HepG2 (cell line): ENCODE measurements around the gene FAT1. TPM values are rescaled to one million over a fixed set of nuclear protein-coding genes. Genes with fewer than 3 reads are reported as not detected.

Source experiments
- ATAC-seq: fragments of 200-7000 bp; cut with Tn5 transposase; 3 replicates; pipeline ENCODE4 v1.9.1; 2020; ENCODE audit warnings: mild to moderate bottlenecking, moderate library complexity
- BruUV-seq: library from RNA; stranded (reverse); fragments of 400-500 nt; replicated peaks from 2 replicates; lab custom pipeline; 2021; lab: Mats Ljungman, UMichigan
- CTCF ChIA-PET: fragments of 300-600 bp; formaldehyde crosslinking; extraction: SDS; loops from one replicate; lab custom pipeline; 2021; ENCODE audit warnings: low total read pairs, inconsistent platforms, low intra/inter-chr PET ratio; lab: Yijun Ruan, JAX
- POLR2A ChIA-PET: fragments of 350-600 bp; sonication (Branson Sonifier 250); formaldehyde crosslinking; loops from one replicate; lab custom pipeline; 2020; ENCODE audit warnings: antibody characterized with exemption, inconsistent platforms; lab: Yijun Ruan, JAX
- DNase-seq: peaks from one replicate; pipeline ENCODE4 v3.0.0-alpha.2; 2015; ENCODE audit warnings: low spot score
- FAIRE-seq: peaks from 3 replicates; lab custom pipeline; 2011; peaks lifted over from hg19 to GRCh38; lab: Jason Lieb, UNC
- H2AFZ ChIP-seq: one replicate; pipeline ENCODE4 v1.6.1; 2011; ENCODE audit warnings: low read length, inconsistent platforms
- H3K27ac ChIP-seq: fragments of 300-600 bp; 3 replicates; pipeline ENCODE4 v1.8.0; 2011; ENCODE audit warnings: mixed run types, mild to moderate bottlenecking, mixed read lengths, low read length, inconsistent platforms; ENCODE audit not compliant: insufficient read depth; ENCODE audit errors: extremely low read length
- H3K27me3 ChIP-seq, 2 experiments: fragments of 200-600 bp in 1 of 2; 2 replicates in 1 of 2; 3 replicates in 1 of 2; pipeline versions ENCODE4 v1.6.0 to v1.8.0; 2011; ENCODE audit warnings: low read length in 2 of 2, mild to moderate bottlenecking in 2 of 2, moderate library complexity in 2 of 2, inconsistent platforms in 1 of 2; ENCODE audit not compliant: insufficient read depth in 2 of 2, control insufficient read depth in 1 of 2
- H3K36me3 ChIP-seq, 2 experiments: fragments of 200-600 bp in 1 of 2; replicated peaks in 1 of 2; 2 replicates in 1 of 2; 3 replicates in 1 of 2; pipeline versions ENCODE4 v1.5.1 to v1.8.0; 2011; ENCODE audit warnings: low read length in 2 of 2, inconsistent platforms in 1 of 2; ENCODE audit not compliant: insufficient read depth in 2 of 2, control insufficient read depth in 1 of 2
- H3K4me1 ChIP-seq: 2 replicates; pipeline ENCODE4 v1.5.1; 2012; ENCODE audit warnings: low read length, inconsistent platforms; ENCODE audit not compliant: insufficient read depth
- H3K4me2 ChIP-seq: 2 replicates; pipeline ENCODE4 v1.6.0; 2011; ENCODE audit warnings: low read depth, low read length, inconsistent platforms
- H3K4me3 ChIP-seq, 3 experiments: fragments of 200-600 bp in 1 of 3; sonication (generic), shearing (Covaris generic) in 1 of 3; replicated peaks in 1 of 3; 2 replicates each; pipeline ENCODE4 v1.5.1; 2011 to 2016; ENCODE audit warnings: low read length in 3 of 3, inconsistent platforms in 2 of 3, low read depth in 2 of 3, mild to moderate bottlenecking in 2 of 3, control low read depth in 1 of 3, mixed read lengths in 1 of 3; ENCODE audit not compliant: insufficient read depth in 1 of 3
- H3K79me2 ChIP-seq: one replicate; pipeline ENCODE4 v1.6.1; 2011; ENCODE audit warnings: low read length, inconsistent platforms; ENCODE audit not compliant: insufficient read depth
- H3K9ac ChIP-seq: 2 replicates; pipeline ENCODE4 v1.6.0; 2011; ENCODE audit warnings: mild to moderate bottlenecking, low read depth, low read length, inconsistent platforms; ENCODE audit not compliant: insufficient read depth
- H3K9me3 ChIP-seq: 2 replicates; pipeline ENCODE4 v1.5.1; 2012; ENCODE audit warnings: mild to moderate bottlenecking, low read length
- H4K20me1 ChIP-seq: 2 replicates; pipeline ENCODE4 v1.6.0; 2011; ENCODE audit warnings: inconsistent platforms, mild to moderate bottlenecking, low read length, moderate library complexity; ENCODE audit not compliant: insufficient read depth
- AFF4 ChIP-seq: sonication (generic); formaldehyde crosslinking; IDR thresholded peaks from 2 replicates; pipeline ENCODE4 v1.4.0; 2020; ENCODE audit warnings: missing genetic modification reagents
- ASH2L ChIP-seq: fragments of 300-600, 200-600 bp; sonication (generic); IDR thresholded peaks from 2 replicates; pipeline ENCODE4 v1.7.0; 2017; ENCODE audit warnings: low read depth, mild to moderate bottlenecking, moderate library complexity, mixed read lengths, low read length; ENCODE audit not compliant: insufficient read length
- CBX1 ChIP-seq: IDR thresholded peaks from one replicate; pipeline ENCODE4 v1.6.1; 2016; ENCODE audit warnings: antibody characterized with exemption, low read depth
- E2F1 ChIP-seq: sonication (generic); formaldehyde crosslinking; IDR thresholded peaks from 2 replicates; pipeline ENCODE4 v1.5.0; 2020; ENCODE audit warnings: missing genetic modification reagents
- FOXK2 ChIP-seq: fragments of 450-650 bp; IDR thresholded peaks from 2 replicates; pipeline ENCODE4 v1.6.1; 2016
- HDAC2 ChIP-seq: sonication (generic); formaldehyde crosslinking; IDR thresholded peaks from 2 replicates; pipeline ENCODE4 v1.4.0; 2020; ENCODE audit warnings: missing genetic modification reagents
- KDM2A ChIP-seq: sonication (generic); formaldehyde crosslinking; IDR thresholded peaks from 2 replicates; pipeline ENCODE4 v1.4.0; 2020; ENCODE audit warnings: low read depth, missing genetic modification reagents, borderline replicate concordance
- PRDM15 ChIP-seq: sonication (generic); formaldehyde crosslinking; IDR thresholded peaks from 2 replicates; pipeline ENCODE4 v1.4.0; 2020; ENCODE audit warnings: missing genetic modification reagents
- SALL2 ChIP-seq: sonication (generic); formaldehyde crosslinking; IDR thresholded peaks from 2 replicates; pipeline ENCODE4 v1.8.1; 2023; ENCODE audit warnings: mild to moderate bottlenecking, missing genetic modification reagents, inconsistent platforms
- TAF15 ChIP-seq: fragments of 200-400 bp; formaldehyde crosslinking; IDR thresholded peaks from one replicate; pipeline ENCODE4 v1.6.1; 2018; ENCODE audit warnings: mild to moderate bottlenecking, low read depth, low read length; ENCODE audit not compliant: poor library complexity, severe bottlenecking
- ZMAT5 ChIP-seq: sonication (generic); formaldehyde crosslinking; IDR thresholded peaks from 2 replicates; pipeline ENCODE4 v1.5.0; 2020; ENCODE audit warnings: mild to moderate bottlenecking, low read depth, missing genetic modification reagents, borderline replicate concordance
- ZNF550 ChIP-seq: sonication (generic); formaldehyde crosslinking; IDR thresholded peaks from 2 replicates; pipeline ENCODE4 v1.4.0; 2020; ENCODE audit warnings: mild to moderate bottlenecking, missing genetic modification reagents, borderline replicate concordance
- WGBS: methylation state at CpG from one replicate; pipeline ENCODE4 v1.1.6; 2017; ENCODE audit warnings: low lambda C conversion rate; 5-methylcytosine and 5-hydroxymethylcytosine counted together
- in situ Hi-C: cut with HindIII; loops from 2 replicates; pipeline ENCODE4 v1.10.0; 2017; ENCODE audit warnings: low pct_unique_long_range_greater_than_20kb; ENCODE audit not compliant: extremely low pct_ligation_motif_present
- intact Hi-C: fragments of 100-400 bp; cut with micrococcal nuclease; formaldehyde crosslinking; loops from one replicate; pipeline ENCODE4 v1.10.0; 2022; ENCODE audit not compliant: unreplicated experiment
- polyA plus RNA-seq, 8 experiments: library from polyadenylated mRNA; depleted of rRNA in 3 of 8; stranded (reverse) in 7 of 8; unstranded in 1 of 8; fragments of >200 nt; fragmentation: Illumina TruSeq in 4 of 8; extraction: Trizol in 4 of 8; gene quantifications; 2 replicates each; pipeline versions ENCODE4 v1.2.1 to v1.2.3, GENCODE V29; 2011 to 2016; ENCODE audit warnings: low read depth in 4 of 8, missing spikeins in 1 of 8, mixed read lengths in 1 of 8; ENCODE audit not compliant: insufficient read depth in 1 of 8
- total RNA-seq, 5 experiments: library from RNA; depleted of rRNA; stranded (reverse); fragments of >200 nt; fragmentation: Illumina TruSeq; extraction: Trizol; gene quantifications; 2 replicates each; pipeline ENCODE4 v1.2.3, GENCODE V29; 2016; ENCODE audit warnings: low read depth in 1 of 5

The FAT1 gene
- total and polyA plus RNA-seq, 2 of the 13 experiments (the other 11 are each of a cell fraction or from before 2014, with no cell fraction given), result 185 to 216 TPM

- ATAC-seq, result no peak
- ChIA-PET CTCF (no interaction called here), POLR2A (no interaction called here)
- Histone ChIP-seq H3K27ac (no peak overlapping the region), H3K79me2 (no peaks in the 10 kb centered on the region), H3K4me2 (no peak overlapping the region), H3K27me3 (no peaks in the 10 kb centered on the region), H3K4me1 (peaks cover 64% of the 10 kb centered on the region), H4K20me1 (no peaks in the 10 kb centered on the region), H3K9ac (no peak overlapping the region), H3K9me3 (no peaks in the 10 kb centered on the region), H3K36me3 (no peaks in the 10 kb centered on the region), H2AFZ (no peak overlapping the region), H3K4me3 (no peak overlapping the region)
- intact Hi-C loops, result loop anchor here (5.0 kb wide), 2 partner anchors 40 to 80 kb away; no protein-coding TSS in a partner anchor
- FAIRE-seq, result no peak
- WGBS, result 89% methylated on average over 4 of the region's 4 CpGs
- BruUV-seq, result no TSS peak
- DNase-seq, result no peak
- TF ChIP-seq E2F1 (CRISPR knock-in tag) (no peak), CBX1 (no peak), HDAC2 (CRISPR knock-in tag) (no peak), SALL2 (no peak), FOXK2 (no peak), TAF15 (no peak), ZMAT5 (CRISPR knock-in tag) (no peak), KDM2A (CRISPR knock-in tag) (no peak), ASH2L (no peak), ZNF550 (CRISPR knock-in tag) (no peak), AFF4 (CRISPR knock-in tag) (no peak), PRDM15 (CRISPR knock-in tag) (no peak)
- TF ChIP-seq, all 625 proteins: peak for 0
- in situ Hi-C loops, result no loop called here
Observed at GRCh38 chr4:186767794-186768193, 44.1 kb upstream of the FAT1 start.
